NCI-H2196 treated with DMSO at 0.1 percent for 48 hours (cell line): ENCODE results near the gene MLN.

Source experiments
- DNase-seq: peaks from one replicate; lab custom pipeline; 2025; ENCODE audit not compliant: unreplicated experiment; lab: John Stamatoyannopoulos, UW

Gene MLN

GRCh38 chr6:33816911-33817310 lies 13.1 kb upstream of the MLN start:
- no peak for DNase-seq

DNA sequence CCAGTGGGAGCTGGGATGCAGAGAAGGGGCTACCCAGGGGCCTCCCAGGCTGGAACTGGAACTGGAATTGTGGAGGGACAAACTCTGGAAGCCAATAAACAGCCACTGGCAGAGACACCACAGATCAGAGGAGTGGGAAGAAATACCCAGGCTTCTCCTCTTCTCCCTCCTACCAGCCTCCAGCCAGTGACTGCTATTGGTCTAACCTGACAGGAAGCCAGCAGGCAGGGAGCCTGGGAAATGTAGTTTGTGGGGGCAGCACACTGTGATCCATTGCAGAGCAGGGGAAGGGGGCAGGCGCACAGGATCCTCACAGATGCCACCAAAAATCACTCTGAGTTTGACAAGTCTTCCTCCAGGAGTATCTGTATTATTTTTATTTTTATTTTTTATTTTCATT lies 12.1 kb upstream of the MLN start:
- DNase-seq, result peak; percentile 25

DNA sequence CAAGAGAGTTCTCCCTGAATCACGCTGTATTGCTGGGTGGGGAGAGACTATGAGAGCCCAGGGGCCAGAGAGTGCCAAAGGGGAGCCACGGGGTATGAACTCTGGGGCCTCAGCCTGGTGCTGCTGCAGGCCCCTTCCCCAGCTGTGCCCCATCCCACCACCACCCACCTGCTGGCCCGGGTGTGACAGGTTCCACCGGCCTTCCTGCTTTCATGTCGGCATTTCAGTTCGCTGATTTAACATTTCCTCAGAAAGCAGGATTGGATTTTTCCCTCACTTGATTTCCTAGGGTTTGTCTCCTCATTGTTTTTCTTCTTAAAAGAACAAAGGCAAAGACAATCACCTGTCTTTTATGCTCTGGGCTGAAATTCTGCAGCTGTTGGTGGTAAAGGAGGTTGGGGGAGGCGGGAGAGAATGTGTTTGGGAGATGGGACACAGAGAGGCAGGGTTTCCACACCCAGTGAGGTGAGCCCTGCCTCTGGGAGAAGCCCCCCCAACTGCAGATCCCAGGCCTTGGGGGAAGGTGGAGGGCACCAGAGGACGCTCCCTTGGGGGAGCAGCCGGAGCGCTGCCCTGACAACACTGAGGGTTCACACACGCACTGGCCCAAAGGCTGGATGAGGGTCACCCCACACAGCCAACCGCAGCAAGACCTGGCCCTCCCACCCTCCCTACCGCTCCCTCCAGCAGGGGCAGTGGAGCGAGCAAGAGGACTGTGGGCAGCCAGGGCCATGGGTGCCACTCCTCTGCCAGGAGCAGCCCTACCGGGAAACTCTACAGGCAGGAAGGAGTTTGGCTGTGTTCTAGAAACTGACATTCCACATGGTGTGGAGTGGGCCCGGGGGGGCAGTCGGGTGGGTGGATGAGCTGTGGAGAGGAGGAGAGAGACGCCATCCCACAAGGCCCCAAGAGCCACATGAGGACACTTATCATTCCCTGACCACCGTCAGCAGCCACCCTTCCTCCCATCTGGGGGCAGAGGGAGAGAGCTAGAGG lies 10.5 kb upstream of the MLN start:
- no peak for DNase-seq

DNA sequence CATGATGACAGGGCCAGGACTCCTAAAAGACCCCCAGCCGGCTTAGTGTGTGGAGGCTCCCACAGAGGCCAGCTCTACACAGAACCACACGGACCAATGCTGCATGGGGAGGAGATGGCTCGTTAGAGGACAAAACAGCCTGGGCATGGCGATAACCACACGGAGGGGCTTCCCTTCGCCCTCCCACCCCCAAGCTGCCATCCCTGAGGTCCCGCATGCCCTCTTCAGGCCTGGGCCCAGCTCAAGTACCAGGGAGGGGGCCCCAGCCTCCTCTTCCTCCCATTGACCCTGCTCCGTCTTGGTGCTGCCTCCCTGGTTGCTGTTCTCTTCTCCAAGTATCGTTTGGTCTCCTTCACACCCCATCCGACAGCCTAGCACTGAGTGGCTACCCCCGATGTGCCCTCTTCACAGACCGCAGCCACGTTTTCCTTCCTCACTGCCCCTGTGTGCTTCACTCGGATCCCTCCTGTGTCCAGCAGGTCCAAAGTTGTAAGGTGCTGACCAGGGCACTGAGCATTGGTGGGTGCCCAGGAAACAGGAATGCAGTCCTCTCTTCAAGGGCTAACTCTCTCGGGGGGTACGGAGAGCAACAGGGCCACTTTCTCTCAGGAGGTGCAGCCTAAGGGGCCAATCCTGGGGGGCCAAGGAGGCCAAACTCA lies 9.6 kb upstream of the MLN start:
- DNase-seq, result no peak

DNA sequence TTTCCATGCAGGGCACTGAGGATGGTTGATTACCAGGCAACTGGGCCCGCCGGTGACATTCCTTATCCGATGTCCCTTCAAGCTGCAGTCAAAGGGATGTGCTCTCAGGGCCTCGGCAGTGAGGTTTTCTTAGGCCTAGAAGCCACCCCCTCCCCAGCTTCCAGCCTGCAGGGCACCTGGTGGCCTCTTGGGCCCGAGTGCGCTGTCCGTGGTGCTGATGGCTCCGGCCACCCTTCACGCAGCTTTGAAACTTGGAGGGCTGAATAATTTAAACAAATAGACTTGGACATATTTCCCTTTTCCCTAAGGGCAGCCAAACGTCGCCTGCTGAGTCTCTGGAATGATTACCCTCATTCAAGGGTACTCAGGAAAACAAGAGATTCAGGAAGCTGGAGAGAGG lies 8.9 kb upstream of the MLN start:
- no peak for DNase-seq

- no peak for DNase-seq
Observed at GRCh38 chr6:33809594-33809993, 5.8 kb upstream of the MLN start.

DNA sequence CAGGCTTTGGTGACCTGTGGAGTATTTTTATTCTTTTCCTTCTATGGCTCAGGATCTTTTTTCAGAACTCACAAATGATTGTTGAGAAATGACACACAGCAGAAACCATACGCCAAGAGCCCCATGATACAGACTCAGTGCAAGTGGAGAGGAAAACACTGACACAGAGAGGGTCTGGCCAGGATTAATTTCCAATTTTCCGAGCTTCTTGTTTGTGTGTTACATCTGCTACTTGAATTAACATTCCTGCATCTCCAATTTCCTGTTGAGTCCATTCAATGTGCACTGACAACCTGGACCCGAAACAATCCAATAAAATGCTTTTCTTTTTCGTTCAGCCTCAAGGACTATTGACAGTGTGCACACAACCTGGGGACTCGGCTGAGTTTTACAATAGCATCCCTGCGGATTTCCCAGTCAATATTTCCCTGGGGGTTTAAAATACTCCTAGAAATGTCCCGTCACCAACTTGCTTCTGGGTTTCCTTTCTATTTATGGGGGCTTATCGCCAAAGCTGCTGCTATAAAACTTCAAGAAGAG lies 4.9 kb upstream of the MLN start:
- no peak for DNase-seq

DNA sequence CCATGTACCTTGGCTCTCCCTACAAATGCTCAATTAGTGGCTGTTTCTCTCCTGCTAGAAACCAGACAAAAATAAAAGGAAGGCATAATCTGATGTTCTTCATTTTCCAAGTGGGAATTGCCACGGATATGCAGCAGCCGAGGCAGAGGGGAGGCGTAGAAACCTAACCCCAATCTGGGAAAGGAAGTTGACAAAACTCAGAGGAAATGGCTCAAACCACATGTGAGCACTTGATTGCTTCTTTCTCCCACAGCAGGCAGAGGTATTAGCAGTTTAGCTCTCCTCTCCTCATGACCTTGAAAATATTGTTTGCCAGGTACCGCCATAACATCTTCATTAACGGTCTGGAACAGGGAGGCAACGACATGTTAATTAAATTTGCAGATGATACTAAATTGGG lies 3.8 kb upstream of the MLN start:
- no peak for DNase-seq

DNA sequence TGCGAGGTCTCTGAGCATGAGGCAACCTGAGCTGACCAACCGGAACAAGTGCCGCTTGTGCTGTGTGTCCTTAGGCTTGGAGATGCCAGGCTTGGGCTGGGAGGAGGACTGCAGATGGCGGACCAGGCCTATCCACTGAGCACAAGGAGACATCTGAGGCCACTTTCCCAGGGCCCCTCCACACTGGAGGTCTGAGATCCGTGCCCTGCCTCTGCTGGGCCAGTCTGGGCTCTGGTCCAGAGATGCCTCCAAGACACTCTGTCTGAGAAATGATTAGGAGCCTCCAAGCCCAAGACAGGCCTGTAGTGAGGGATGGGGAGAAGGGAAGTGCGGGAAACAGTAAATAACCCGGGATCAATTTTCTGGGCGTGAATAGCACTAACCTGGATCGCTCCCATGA lies 3.0 kb upstream of the MLN start:
- DNase-seq, result no peak

- no peak for DNase-seq
Observed at GRCh38 chr6:33802186-33802958, 1.4 kb downstream of the MLN start.

- no peak for DNase-seq
Observed at GRCh38 chr6:33801611-33802010, 2.2 kb downstream of the MLN start.

DNA sequence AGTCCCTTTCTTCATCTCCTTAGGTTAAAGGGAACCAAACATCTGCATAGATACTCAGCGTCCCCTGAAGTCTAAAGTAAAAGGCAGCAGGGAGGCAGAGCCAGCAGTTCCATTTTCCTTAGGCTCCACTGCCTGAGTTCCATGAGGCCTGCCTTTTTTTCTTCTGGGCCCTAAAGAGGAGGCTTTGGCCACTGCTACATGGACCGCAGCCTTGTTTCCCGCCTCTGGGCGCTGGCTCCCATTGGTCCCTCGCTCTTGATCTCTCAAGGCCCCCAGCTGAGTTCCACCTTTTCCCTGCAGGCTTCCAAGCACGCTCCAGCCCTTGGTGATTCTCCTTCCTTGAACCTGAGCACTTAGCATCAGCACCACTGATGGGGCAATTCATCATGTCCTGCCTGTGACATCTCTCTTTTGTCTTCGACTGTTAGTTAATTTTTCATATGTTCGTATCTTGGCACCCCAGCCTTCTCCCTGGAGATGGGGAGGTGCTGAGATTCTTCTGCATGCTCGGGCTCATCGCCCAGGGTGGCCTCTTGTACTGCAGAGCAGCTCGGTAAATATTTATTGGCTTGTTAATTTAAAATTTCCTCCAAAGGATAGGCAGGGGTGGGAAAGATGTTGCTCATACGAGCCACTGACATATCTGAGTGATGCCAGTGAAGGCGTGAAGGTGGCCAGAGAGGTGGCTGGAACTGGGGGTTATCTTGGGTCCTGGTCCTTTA lies 3.4 kb downstream of the MLN start:
- no peak for DNase-seq

- DNase-seq, result no peak
Observed at GRCh38 chr6:33799454-33800113, 4.2 kb downstream of the MLN start.

DNA sequence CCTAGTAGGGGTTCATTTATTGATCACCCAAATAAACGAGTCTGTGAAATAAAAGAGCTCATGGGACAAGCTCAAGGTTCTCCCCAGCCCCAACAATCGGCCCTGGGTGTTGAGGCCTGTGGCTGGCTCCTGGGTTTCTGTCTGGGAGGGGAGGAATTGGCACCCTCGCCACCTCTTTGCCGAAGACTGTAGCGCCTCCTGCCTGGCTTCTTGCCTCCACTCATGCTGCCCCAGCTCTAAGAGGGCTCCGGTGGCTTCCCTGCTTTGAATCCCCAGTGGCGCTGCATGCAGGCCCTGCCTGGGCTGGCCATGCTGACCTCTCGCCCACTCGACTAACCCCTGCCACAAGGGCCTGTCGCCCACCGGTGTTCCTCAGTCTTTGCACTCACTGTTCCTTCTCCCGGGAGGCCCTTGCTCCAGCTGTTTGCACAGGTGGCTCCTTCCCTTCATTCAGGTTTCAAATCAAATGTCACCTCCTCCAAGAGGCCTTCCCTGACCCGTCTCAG lies 5.4 kb downstream of the MLN start:
- no peak for DNase-seq

- DNase-seq, result no peak
Observed at GRCh38 chr6:33797626-33798342, 6.0 kb downstream of the MLN start.

GRCh38 chr6:33794910-33795623 lies 8.7 kb downstream of the MLN start:
- DNase-seq, result no peak

- no peak for DNase-seq
Observed at GRCh38 chr6:33792981-33793380, 10.8 kb downstream of the MLN start.

DNA sequence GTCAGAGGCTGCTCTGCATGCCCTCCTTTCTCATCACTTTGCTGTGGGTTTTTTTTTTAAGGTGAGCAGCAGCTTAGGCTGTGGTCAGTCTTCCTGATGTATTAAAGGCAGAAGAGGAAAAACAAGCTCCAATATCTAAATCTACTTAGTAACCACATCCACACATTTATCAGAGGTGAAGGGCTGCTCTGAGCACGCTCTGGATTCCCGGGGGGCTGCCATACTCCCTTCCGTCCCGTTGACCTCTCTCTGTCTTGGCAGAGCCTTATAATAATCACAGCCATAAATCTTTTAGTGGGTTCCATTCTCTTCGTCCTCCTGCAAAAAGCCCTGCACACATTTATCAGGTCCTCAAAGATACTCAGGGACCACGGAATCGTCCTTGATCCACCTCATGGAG lies 12.2 kb downstream of the MLN start:
- DNase-seq, result no peak

- DNase-seq, result no peak
Observed at GRCh38 chr6:33790910-33791309, 12.9 kb downstream of the MLN start.
